ENCODE data around the gene CDH10. TPM values are rescaled to one million over a fixed set of nuclear protein-coding genes. Genes with fewer than 3 reads are reported as not detected.

The CDH10 gene
- total RNA-seq, 1 experiment from 2014 or later = 0.31 TPM

DNA sequence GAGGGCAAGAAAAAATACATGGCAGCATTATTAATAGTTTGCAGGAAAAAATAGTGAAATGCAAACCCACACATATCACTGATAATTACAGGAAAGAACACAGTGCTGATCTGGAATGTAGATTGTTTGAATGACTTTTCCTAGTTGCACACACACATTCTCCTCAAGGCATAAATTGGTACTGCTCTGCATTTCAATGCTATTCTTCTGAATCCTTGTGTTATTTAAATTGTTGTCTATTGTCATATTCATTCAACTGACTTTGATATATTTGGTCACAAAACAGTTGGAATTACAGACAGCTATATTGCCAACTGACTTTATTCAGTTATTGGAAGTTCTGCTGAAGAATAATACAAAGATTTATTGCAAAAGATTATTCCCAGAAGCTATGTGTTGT lies 139.5 kb downstream of the CDH10 start:
- no peaks in the 10 kb centered on the region for H3K27me3 Mint-ChIP-seq (ENCODE audit: low read depth)
- Histone ChIP-seq H3K4me1 (ENCODE audit: insufficient read depth, low read length) (no peaks in the 10 kb centered on the region), H3K9ac (ENCODE audit: extremely low read depth, insufficient read length, low read length) (no peak overlapping the region), H3T11ph (ENCODE audit: low read length) (no peak overlapping the region), H3K4ac (ENCODE audit: low read depth, low read length) (no peak overlapping the region), H3K79me2 (ENCODE audit: insufficient read depth, low read length) (no peaks in the 10 kb centered on the region), H4K8ac (replicated peaks; ENCODE audit: insufficient read length, low read depth, low read length) (no peak overlapping the region), H4K20me1 (ENCODE audit: control insufficient read depth, insufficient read depth, insufficient read length) (no peaks in the 10 kb centered on the region), H3K27me3 (ENCODE audit: insufficient read depth, low read length) (no peaks in the 10 kb centered on the region), H2AK5ac (ENCODE audit: insufficient read length, low read length) (no peak overlapping the region), H2AFZ (ENCODE audit: low read length) (no peak overlapping the region), H4K5ac (ENCODE audit: insufficient read length, low read depth, low read length) (no peak overlapping the region), H3K23me2 (ENCODE audit: insufficient read length, low read depth, low read length, poor library complexity, severe bottlenecking) (no peaks in the 10 kb centered on the region), H2BK5ac (ENCODE audit: insufficient read length, low read length) (no peak overlapping the region), H2BK120ac (ENCODE audit: low read depth, low read length, poor library complexity, severe bottlenecking) (no peak overlapping the region), H3K56ac (ENCODE audit: insufficient read length, low read depth, low read length) (no peak overlapping the region), H3K9me3 (ENCODE audit: control insufficient read depth, low read depth, low read length) (no peaks in the 10 kb centered on the region), H3K4me2 (ENCODE audit: insufficient read depth, insufficient read length, low read length) (no peak overlapping the region), H2BK15ac (ENCODE audit: low read depth, low read length) (no peak overlapping the region), H2BK20ac (ENCODE audit: low read depth, low read length, poor library complexity, severe bottlenecking) (no peak overlapping the region), H3K18ac (ENCODE audit: insufficient read length, low read depth, low read length) (no peak overlapping the region), H4K91ac (ENCODE audit: insufficient read length, low read depth, low read length) (no peak overlapping the region), H3K79me1 (ENCODE audit: insufficient read depth, low read depth, low read length, poor library complexity, severe bottlenecking) (no peaks in the 10 kb centered on the region), H3K14ac (ENCODE audit: insufficient read depth, low read length) (no peak overlapping the region), H2BK12ac (ENCODE audit: insufficient read length, low read depth, low read length) (no peak overlapping the region), H3K27ac (ENCODE audit: insufficient read length, low read depth, low read length) (no peak overlapping the region), H3K23ac (ENCODE audit: insufficient read length, low read depth, low read length) (no peak overlapping the region)
- TF ChIP-seq, protein P1, sequence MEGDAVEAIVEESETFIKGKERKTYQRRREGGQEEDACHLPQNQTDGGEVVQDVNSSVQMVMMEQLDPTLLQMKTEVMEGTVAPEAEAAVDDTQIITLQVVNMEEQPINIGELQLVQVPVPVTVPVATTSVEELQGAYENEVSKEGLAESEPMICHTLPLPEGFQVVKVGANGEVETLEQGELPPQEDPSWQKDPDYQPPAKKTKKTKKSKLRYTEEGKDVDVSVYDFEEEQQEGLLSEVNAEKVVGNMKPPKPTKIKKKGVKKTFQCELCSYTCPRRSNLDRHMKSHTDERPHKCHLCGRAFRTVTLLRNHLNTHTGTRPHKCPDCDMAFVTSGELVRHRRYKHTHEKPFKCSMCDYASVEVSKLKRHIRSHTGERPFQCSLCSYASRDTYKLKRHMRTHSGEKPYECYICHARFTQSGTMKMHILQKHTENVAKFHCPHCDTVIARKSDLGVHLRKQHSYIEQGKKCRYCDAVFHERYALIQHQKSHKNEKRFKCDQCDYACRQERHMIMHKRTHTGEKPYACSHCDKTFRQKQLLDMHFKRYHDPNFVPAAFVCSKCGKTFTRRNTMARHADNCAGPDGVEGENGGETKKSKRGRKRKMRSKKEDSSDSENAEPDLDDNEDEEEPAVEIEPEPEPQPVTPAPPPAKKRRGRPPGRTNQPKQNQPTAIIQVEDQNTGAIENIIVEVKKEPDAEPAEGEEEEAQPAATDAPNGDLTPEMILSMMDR (conservative IDR thresholded peaks at IDR 0.05) = no peak
- no peaks in the 10 kb centered on the region for H3K9me3 Mint-ChIP-seq
- no peak overlapping the region for H3K4me3 Mint-ChIP-seq
- H3K4me1 Mint-ChIP-seq = peaks cover 0 to 2% of the 10 kb centered on the region in 2 experiments; a peak in 2 of 4 replicates
- no peaks in the 10 kb centered on the region for H3K36me3 Mint-ChIP-seq (ENCODE audit: insufficient read depth in 1 of 3, low read depth in 3 of 3)
- no peak overlapping the region for H3K27ac Mint-ChIP-seq
- no peak for DNase-seq

Data from H9 (cell line).